GDM1 (cell line): ENCODE results near the gene GPR32.
"Not testable (repeated sequence)": the region's sequence is repeated elsewhere in the genome, so short reads cannot be mapped to it uniquely, and the experiment has no call there.

ENCODE experiments used
- DNase-seq: peaks from one replicate; lab custom pipeline; 2025; lab: John Stamatoyannopoulos, UW

GPR32 gene

GRCh38 chr19:50749490-50749889 lies 20.8 kb upstream of the GPR32 start:
- DNase-seq, result no peak

GRCh38 chr19:50750010-50750409 lies 20.3 kb upstream of the GPR32 start:
- no peak for DNase-seq

GRCh38 chr19:50753879-50754278 lies 16.4 kb upstream of the GPR32 start:
- no peak for DNase-seq

GRCh38 chr19:50756244-50756643 lies 14.0 kb upstream of the GPR32 start:
- not testable (repeated sequence) for DNase-seq

- DNase-seq, result not testable (repeated sequence)
Measured at GRCh38 chr19:50757624-50758023, 12.6 kb upstream of the GPR32 start.

GRCh38 chr19:50759076-50759475 lies 11.2 kb upstream of the GPR32 start:
- DNase-seq, result not testable (repeated sequence)

GRCh38 chr19:50759886-50760285 lies 10.4 kb upstream of the GPR32 start:
- no peak for DNase-seq

- not testable (repeated sequence) for DNase-seq
Measured at GRCh38 chr19:50761501-50761900, 8.8 kb upstream of the GPR32 start.

GRCh38 chr19:50763521-50763920 lies 6.7 kb upstream of the GPR32 start:
- DNase-seq, result not testable (repeated sequence)

- DNase-seq, result no peak
Measured at GRCh38 chr19:50764409-50764808, 5.9 kb upstream of the GPR32 start.

GRCh38 chr19:50766746-50767145 lies 3.5 kb upstream of the GPR32 start:
- not testable (repeated sequence) for DNase-seq

- DNase-seq, result not testable (repeated sequence)
Measured at GRCh38 chr19:50767263-50767662, 3.0 kb upstream of the GPR32 start.

- DNase-seq, result no peak
Measured at GRCh38 chr19:50768277-50768676, 2.0 kb upstream of the GPR32 start.

GRCh38 chr19:50770888-50771287 lies 624 bp downstream of the GPR32 start:
- no peak for DNase-seq

- no peak for DNase-seq
Measured at GRCh38 chr19:50772476-50772875, 2.2 kb downstream of the GPR32 start.

- DNase-seq, result not testable (repeated sequence)
Measured at GRCh38 chr19:50772912-50773311, 2.6 kb downstream of the GPR32 start.

GRCh38 chr19:50773454-50773853 lies 3.2 kb downstream of the GPR32 start:
- DNase-seq, result not testable (repeated sequence)

- no peak for DNase-seq
Measured at GRCh38 chr19:50776131-50776530, 5.9 kb downstream of the GPR32 start.

- no peak for DNase-seq
Measured at GRCh38 chr19:50777261-50777660, 7.0 kb downstream of the GPR32 start.

GRCh38 chr19:50777830-50778303 lies 7.6 kb downstream of the GPR32 start:
- no peak for DNase-seq

GRCh38 chr19:50778906-50779430 lies 8.7 kb downstream of the GPR32 start:
- no peak for DNase-seq

- DNase-seq, result no peak
Measured at GRCh38 chr19:50779504-50780457, 9.5 kb downstream of the GPR32 start.

GRCh38 chr19:50780753-50781435 lies 10.6 kb downstream of the GPR32 start:
- DNase-seq, result no peak
